ENCODE results near the gene CIDEC.
"Not testable (repeated sequence)": the region's sequence is repeated elsewhere in the genome, so short reads cannot be mapped to it uniquely, and the experiment has no call there.

The CIDEC gene

GRCh38 chr3:9875448-9875847, 4.6 kb downstream of the CIDEC start:
- no peak for DNase-seq

GRCh38 chr3:9872067-9872466, 8.0 kb downstream of the CIDEC start:
- not testable (repeated sequence) for DNase-seq

GRCh38 chr3:9870978-9871377, 9.1 kb downstream of the CIDEC start:
- no peak for DNase-seq

- no peak for DNase-seq
Measured at GRCh38 chr3:9869955-9870354, 10.1 kb downstream of the CIDEC start.

GRCh38 chr3:9867106-9867505, 12.9 kb downstream of the CIDEC start:
- DNase-seq = no peak

- no peak for DNase-seq
Measured at GRCh38 chr3:9866639-9867038, 13.4 kb downstream of the CIDEC start.

DNA sequence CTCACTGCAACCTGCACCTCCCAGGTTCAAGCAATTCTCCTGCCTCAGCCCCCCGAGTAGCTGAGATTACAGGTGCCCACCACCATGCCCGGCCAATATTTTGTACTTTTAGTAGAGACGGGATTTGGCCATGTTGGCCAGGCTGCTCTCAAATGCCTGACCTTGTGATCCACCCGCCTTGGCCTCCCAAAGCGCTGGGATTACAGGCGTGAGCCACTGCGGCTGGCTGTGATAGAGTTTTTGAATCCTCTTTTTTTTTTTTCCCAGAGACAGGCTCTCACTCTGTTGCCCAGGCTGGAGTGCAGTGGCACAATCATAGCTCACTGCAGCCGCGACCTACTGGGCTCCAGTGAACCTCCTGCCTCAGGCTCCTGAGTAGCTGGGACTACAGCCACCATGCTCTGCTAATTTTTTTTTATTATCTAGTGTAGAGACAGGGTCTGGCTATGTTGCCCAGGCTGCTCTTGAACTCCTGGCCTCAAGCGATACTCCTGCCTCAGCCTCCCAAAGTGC, 14.9 kb downstream of the CIDEC start:
- not testable (repeated sequence) for DNase-seq

DNA sequence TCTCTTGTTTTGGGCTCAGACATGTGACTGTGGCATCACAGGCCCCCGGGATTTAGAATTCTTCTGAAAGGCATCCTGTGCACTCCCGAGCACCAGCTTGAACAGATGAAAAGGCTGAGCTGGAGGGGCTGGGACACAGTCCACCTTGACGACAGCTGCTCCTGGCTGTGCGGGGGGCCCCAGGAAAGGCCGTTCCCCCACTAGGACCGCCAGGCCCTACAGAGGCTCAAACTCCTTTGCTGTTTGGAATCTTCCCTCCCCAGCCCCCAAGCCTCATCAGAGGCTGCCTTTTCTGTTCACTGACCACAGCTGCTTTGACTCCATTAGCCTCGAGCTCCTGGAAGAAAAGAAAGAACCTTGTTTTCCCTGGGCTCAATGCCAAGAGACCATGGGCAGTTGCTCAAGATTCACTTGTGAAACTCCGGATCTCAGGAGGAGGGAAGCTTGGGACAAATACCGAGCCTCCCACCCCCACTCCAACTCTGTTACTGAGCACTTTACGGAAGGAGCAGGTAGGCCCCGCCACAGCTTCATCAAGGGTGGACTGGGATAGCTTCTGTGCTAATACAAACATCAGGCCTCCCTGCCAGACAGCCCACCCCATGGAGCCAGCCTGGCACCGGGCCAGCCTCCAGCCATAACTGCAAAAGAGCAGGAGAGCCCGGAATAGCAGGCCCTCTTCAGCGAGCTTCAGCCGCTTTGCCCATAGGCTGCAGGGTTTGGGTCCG, 15.7 kb downstream of the CIDEC start:
- DNase-seq = no peak

DNA sequence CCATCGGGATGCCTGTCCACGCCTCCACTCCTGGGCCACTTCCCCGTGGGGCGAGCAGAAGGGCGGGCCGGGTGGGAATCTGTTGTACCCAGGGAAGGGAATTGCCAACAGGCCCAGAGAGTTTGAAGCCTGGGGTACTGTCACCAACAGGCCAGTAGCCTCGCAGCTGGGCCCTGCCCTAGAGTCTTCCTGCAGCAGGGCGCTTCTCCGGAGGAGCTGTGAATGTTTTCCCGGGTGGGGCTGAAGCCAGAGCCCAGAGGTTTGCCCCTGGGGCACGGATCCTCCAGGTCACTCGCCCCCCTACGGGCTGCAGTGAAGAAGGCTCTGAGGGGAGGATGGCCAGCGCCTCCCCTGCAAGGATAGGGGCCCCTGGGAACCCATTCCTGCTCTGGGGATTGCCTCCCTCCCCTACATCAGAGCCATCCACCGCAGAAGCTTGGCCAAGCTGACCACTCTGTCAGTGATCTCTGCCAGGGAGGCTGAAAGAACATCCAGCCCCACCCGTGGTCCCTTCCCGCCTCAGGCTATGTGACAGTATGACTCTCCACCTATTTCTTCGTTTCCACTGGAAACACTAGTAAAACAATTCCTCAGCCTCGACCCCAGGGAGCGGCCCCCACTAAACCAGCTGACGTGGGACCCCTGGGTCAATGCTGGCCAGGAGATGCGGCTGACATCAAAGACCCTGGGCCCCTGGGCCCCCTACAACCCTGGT, 16.8 kb downstream of the CIDEC start:
- no peak for DNase-seq

- DNase-seq = no peak
Measured at GRCh38 chr3:9862391-9863057, 17.5 kb downstream of the CIDEC start.

GRCh38 chr3:9861626-9862130, 18.4 kb downstream of the CIDEC start:
- DNase-seq = no peak

DNA sequence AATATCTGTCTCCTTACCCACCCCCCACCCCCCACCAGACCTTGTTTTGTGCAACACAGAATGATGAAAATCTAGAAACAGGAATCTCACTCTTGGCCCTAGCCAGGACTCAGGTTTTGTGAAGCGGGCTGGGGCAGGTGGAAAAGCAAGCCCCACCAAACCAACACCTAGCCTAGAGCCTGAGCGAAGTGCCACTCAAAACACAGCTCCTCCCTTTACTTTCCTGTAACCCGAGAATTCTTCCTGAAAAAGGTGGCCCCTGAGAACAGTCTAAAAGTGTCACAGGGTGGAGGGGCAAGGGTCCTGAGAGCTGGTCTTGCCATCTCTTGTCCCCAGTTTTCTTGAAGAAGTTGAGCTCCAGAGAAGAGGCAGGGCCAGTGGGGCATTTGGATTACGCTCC, 18.9 kb downstream of the CIDEC start:
- DNase-seq = no peak

GRCh38 chr3:9859530-9860025, 20.5 kb downstream of the CIDEC start:
- DNase-seq = no peak

- DNase-seq = no peak
Measured at GRCh38 chr3:9855594-9855993, 24.5 kb downstream of the CIDEC start.

GRCh38 chr3:9854291-9854940, 25.6 kb downstream of the CIDEC start:
- not testable (repeated sequence) for DNase-seq

- no peak for DNase-seq
Measured at GRCh38 chr3:9852528-9852927, 27.5 kb downstream of the CIDEC start.

DNA sequence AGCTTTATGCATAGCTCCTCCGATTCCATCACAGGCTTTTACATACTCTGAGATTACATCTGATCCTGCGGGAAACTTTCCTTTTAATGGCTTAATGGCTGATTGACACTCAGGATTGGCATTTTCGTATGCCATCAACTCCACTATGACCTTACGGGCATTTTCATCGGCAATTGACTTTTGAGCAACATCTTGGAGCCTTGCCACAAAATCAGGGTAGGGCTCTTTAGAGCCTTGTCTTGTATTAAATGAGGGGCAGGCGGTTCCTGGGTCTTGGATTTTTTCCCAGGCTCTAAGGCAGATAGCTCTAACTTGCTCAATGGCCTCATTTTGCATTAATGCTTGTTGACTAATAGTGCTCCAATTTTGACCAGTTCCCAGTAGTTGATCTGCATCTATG, 28.1 kb downstream of the CIDEC start:
- not testable (repeated sequence) for DNase-seq

DNA sequence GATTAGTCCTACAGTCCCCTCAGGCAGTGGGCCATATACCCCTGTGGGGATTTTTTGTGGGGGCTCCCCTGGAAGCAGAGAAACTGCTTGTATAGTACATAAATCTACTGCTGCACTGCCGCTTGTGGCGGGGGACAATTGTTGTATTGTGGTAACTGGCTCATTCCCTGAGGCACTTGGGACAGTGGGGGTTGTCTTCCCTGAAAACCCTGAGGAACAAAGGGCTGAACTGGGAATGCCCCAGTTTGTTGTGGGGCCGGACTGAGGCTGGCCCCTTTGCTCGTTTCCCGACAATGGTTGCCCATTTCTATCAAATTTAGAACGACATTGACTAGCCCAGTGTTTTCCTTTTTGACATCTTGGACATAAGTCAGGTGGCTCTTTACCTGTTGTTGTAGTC, 28.7 kb downstream of the CIDEC start:
- not testable (repeated sequence) for DNase-seq

GRCh38 chr3:9848860-9849259, 31.2 kb downstream of the CIDEC start:
- DNase-seq = not testable (repeated sequence)

DNA sequence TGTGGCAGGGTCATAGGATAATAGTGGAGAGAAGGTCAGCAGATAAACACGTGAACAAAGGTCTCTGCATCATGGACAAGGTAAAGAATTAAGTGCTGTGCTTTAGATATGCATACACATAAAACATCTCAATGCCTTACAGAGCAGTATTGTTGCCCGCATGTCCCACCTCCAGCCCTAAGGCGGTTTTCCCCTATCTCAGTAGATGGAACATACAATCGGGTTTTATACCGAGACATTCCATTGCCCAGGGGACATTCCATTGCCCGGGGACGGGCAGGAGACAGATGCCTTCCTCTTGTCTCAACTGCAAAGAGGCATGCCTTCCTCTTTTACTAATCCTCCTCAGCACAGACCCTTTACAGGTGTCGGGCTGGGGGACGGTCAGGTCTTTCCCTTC, 32.2 kb downstream of the CIDEC start:
- not testable (repeated sequence) for DNase-seq

- DNase-seq = no peak
Measured at GRCh38 chr3:9846931-9847488, 33.0 kb downstream of the CIDEC start.

DNA sequence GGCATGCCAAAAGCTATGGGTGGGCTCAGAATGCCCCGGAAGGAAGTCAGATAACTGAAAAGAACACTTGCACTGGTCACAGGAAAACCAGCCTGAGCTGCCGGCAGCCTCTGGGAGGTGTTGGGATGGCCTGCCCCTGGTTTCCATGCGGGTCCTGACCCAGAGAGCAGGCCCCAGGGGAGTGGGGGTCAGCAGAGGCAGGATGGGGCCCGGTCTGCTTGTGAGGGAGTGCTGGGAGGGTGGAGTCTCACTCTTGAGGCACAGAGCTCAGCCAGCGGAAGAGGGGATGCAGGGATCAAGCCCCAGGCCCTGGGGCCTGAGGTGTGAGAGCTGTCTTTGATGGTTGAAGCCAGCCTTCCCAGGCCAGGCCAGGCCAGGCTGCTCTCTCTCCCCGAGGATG, 33.8 kb downstream of the CIDEC start:
- DNase-seq = no peak

Data from SW 1271 (cell line).